DND-41 (cell line): Measurements from ENCODE around the gene POP5.

Source experiments
- EZH2 ChIP-seq: IDR thresholded peaks from 3 replicates; pipeline ENCODE4 v1.6.1; 2012; ENCODE audit warnings: borderline replicate concordance, low read depth, mild to moderate bottlenecking, moderate library complexity, low read length, inconsistent platforms; ENCODE audit not compliant: severe bottlenecking
- TF ChIP-seq, protein P1 (sequence below): IDR thresholded peaks from 2 replicates; pipeline ENCODE4 v1.5.1; 2012; ENCODE audit warnings: borderline replicate concordance, low read length, moderate library complexity, mild to moderate bottlenecking; ENCODE audit not compliant: poor library complexity, severe bottlenecking; ENCODE audit errors: extremely low read depth

DNA sequence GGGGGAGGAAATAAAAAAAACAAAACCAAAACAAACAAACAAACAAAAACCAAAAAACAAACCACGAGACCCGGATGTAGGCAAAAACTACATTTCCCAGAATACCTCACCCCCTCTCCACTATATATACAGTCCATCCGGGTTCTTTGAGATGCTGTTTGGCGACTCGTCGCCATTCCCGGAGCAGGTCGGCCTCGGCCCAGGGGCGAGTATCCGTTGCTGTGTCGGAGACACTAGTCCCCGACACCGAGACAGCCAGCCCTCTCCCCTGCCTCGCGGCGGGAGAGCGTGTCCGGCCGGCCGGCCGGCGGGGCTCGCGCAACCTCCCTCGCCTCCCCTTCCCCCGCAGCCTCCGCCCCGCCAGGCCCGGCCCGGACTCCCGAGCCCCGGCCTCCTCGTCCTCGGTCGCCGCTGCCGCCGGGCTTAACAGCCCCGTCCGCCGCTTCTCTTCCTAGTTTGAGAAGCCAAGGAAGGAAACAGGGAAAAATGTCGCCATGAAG lies 46.9 kb downstream of the POP5 start, which contains the start of gene RNF10:
- no peak for TF ChIP-seq EZH2
- TF ChIP-seq, protein P1, sequence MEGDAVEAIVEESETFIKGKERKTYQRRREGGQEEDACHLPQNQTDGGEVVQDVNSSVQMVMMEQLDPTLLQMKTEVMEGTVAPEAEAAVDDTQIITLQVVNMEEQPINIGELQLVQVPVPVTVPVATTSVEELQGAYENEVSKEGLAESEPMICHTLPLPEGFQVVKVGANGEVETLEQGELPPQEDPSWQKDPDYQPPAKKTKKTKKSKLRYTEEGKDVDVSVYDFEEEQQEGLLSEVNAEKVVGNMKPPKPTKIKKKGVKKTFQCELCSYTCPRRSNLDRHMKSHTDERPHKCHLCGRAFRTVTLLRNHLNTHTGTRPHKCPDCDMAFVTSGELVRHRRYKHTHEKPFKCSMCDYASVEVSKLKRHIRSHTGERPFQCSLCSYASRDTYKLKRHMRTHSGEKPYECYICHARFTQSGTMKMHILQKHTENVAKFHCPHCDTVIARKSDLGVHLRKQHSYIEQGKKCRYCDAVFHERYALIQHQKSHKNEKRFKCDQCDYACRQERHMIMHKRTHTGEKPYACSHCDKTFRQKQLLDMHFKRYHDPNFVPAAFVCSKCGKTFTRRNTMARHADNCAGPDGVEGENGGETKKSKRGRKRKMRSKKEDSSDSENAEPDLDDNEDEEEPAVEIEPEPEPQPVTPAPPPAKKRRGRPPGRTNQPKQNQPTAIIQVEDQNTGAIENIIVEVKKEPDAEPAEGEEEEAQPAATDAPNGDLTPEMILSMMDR: no peak
